GM12891 (cell line): ENCODE data around the gene RAB35.

Experiments used
- POLR2A ChIP-seq: IDR thresholded peaks from 2 replicates; pipeline ENCODE4 v1.6.1; 2011; ENCODE audit warnings: low read depth, low read length, control low read depth
- POLR2AphosphoS5 ChIP-seq: IDR thresholded peaks from 2 replicates; pipeline ENCODE4 v1.6.1; 2011; ENCODE audit warnings: low read depth, low read length, control low read depth
- TAF1 ChIP-seq: IDR thresholded peaks from 2 replicates; pipeline ENCODE4 v1.6.1; 2011; ENCODE audit warnings: low read depth, low read length, control low read depth

DNA sequence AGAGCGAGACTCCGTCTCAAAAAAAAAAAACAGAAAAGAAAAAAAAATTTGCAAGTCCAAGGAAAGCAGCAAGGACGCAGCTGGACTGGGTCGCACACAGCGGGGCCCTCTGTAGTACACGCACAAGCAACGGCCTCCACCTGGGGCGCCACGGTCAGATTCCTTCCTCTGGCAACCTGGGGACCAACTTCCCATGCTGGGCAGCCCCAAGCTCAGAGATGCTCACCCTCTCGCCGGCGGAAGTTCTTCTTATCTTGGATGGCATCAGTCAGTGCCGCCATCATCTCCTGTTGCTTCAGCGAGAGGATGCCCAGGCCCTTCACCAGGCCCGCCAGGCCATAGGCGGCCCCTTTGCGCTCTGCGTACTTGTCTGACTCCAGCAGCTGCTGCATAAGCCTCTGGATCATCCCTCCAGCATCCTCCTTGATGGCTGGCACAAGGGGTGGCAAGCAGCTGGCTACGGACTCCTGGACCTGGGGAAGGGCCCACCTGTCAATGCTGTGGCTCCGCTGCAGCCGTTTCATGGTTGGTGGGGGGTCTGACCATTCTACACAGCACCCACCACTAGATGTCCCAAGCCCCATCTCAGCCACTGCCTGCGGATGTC is 34.5 kb upstream of the RAB35 start:
- TF ChIP-seq POLR2AphosphoS5 (no peak), TAF1 (no peak), POLR2A (no peak)
